Ascending aorta (tissue), 2 donors: ENCODE data around the gene MYADML2. TPM values are rescaled to one million over a fixed set of nuclear protein-coding genes. Genes with fewer than 3 reads are reported as not detected.

Experiments
- DNase-seq, 2 donors: peaks; one replicate each; pipeline ENCODE4 v3.0.0-alpha.2; 2019; ENCODE audit warnings: low spot score in 2 of 2
- H3K27ac ChIP-seq, 2 donors: fragments of 200-600 bp; sonication (generic); one replicate each; pipeline ENCODE4 v1.5.1; 2016 to 2017; ENCODE audit warnings: mild to moderate bottlenecking in 1 of 2
- H3K27me3 ChIP-seq: fragments of 200-600 bp; sonication (generic); one replicate; pipeline ENCODE4 v1.5.1; 2017
- H3K36me3 ChIP-seq, 2 donors: fragments of 200-600 bp; sonication (generic); one replicate each; pipeline ENCODE4 v1.5.1; 2016
- H3K4me1 ChIP-seq, 2 donors: fragments of 200-600 bp; sonication (generic); one replicate each; pipeline ENCODE4 v1.5.1; 2016 to 2017; ENCODE audit warnings: mild to moderate bottlenecking in 1 of 2
- H3K4me3 ChIP-seq, 2 donors: fragments of 200-600 bp; sonication (generic); one replicate each; pipeline ENCODE4 v1.5.1; 2016 to 2017; ENCODE audit warnings: mild to moderate bottlenecking in 1 of 2
- H3K9me3 ChIP-seq, 2 donors: fragments of 200-600 bp; sonication (generic); one replicate each; pipeline ENCODE4 v1.5.1; 2016
- intact Hi-C: fragments of 100-400 bp; cut with DNase I; formaldehyde crosslinking; loops from one replicate; pipeline ENCODE4 v1.15.1; 2023
- total RNA-seq: library from RNA; depleted of rRNA; stranded (reverse); fragments of >200 nt; gene quantifications from one replicate; pipeline ENCODE4 v1.1.0, GENCODE V29; 2016
- TF ChIP-seq, protein P1 (sequence below), 3 experiments: fragments of 200-600 bp in 2 of 3; fragments of 450-650 bp in 1 of 3; sonication (generic) in 2 of 3; IDR thresholded peaks; one replicate each; pipeline ENCODE4 v1.5.1; 2016 to 2019; ENCODE audit warnings: antibody characterized with exemption in 3 of 3, mild to moderate bottlenecking in 1 of 3, moderate library complexity in 1 of 3

MYADML2 gene
- total RNA-seq, 1 donor from 2014 or later, result not detected

GRCh38 chr17:81942167-81942553 is 4.9 kb downstream of the MYADML2 start:
- no peak for DNase-seq
- TF ChIP-seq, protein P1, sequence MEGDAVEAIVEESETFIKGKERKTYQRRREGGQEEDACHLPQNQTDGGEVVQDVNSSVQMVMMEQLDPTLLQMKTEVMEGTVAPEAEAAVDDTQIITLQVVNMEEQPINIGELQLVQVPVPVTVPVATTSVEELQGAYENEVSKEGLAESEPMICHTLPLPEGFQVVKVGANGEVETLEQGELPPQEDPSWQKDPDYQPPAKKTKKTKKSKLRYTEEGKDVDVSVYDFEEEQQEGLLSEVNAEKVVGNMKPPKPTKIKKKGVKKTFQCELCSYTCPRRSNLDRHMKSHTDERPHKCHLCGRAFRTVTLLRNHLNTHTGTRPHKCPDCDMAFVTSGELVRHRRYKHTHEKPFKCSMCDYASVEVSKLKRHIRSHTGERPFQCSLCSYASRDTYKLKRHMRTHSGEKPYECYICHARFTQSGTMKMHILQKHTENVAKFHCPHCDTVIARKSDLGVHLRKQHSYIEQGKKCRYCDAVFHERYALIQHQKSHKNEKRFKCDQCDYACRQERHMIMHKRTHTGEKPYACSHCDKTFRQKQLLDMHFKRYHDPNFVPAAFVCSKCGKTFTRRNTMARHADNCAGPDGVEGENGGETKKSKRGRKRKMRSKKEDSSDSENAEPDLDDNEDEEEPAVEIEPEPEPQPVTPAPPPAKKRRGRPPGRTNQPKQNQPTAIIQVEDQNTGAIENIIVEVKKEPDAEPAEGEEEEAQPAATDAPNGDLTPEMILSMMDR (IDR thresholded peaks at IDR 0.05), result no peak
- Histone ChIP-seq H3K27me3 (peaks cover 10% of the 10 kb centered on the region), H3K9me3 (no peaks in the 10 kb centered on the region), H3K27ac (no peak overlapping the region), H3K36me3 (no peaks in the 10 kb centered on the region), H3K4me1 (peaks cover 3 to 11% of the 10 kb centered on the region in 2 donors), H3K4me3 (no peak overlapping the region)
- intact Hi-C loops, result no loop called here

DNA sequence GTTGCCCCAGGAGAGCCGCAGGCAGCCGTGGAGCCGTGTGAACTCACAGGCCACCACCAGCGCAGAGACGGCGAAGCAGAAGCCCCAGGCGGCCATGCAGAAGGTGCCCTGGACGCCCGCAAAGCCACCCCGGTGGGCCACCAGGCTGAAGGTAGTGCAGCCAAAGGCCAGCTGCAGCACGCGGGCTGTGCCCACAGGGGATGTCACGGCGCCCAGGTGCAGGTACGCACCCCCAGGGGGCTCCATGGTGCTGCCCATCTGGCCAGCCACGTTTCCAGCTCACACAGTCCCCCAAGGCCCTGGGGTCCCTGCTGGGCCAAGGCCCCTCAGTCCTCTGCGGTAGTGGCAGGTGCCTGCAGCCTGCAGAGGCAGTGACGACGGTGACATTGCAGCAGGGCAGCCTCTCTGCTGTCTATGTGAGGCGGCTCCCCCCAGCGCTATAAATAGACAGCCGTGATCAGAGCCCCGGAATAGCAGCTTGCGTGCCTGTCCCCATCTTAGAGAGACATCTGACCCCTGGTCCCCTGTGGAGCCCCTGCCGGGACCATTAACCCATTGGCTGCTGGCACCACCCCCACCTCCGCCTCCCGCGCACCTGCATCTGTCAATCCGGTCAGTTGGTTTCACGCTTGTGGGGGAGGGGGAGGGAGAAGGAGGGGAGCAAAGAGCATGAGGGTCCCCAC is 5.4 kb downstream of the MYADML2 start:
- H3K9me3 ChIP-seq, result no peaks in the 10 kb centered on the region
- H3K27me3 ChIP-seq, result peaks cover 10% of the 10 kb centered on the region
- intact Hi-C loops, result no loop called here
- no peak overlapping the region for H3K4me3 ChIP-seq
- TF ChIP-seq, protein P1 (IDR thresholded peaks at IDR 0.05), result no peak
- H3K36me3 ChIP-seq, result no peaks in the 10 kb centered on the region
- peaks cover 7 to 11% of the 10 kb centered on the region in 2 donors for H3K4me1 ChIP-seq
- H3K27ac ChIP-seq, result no peak overlapping the region
- no peak for DNase-seq

DNA sequence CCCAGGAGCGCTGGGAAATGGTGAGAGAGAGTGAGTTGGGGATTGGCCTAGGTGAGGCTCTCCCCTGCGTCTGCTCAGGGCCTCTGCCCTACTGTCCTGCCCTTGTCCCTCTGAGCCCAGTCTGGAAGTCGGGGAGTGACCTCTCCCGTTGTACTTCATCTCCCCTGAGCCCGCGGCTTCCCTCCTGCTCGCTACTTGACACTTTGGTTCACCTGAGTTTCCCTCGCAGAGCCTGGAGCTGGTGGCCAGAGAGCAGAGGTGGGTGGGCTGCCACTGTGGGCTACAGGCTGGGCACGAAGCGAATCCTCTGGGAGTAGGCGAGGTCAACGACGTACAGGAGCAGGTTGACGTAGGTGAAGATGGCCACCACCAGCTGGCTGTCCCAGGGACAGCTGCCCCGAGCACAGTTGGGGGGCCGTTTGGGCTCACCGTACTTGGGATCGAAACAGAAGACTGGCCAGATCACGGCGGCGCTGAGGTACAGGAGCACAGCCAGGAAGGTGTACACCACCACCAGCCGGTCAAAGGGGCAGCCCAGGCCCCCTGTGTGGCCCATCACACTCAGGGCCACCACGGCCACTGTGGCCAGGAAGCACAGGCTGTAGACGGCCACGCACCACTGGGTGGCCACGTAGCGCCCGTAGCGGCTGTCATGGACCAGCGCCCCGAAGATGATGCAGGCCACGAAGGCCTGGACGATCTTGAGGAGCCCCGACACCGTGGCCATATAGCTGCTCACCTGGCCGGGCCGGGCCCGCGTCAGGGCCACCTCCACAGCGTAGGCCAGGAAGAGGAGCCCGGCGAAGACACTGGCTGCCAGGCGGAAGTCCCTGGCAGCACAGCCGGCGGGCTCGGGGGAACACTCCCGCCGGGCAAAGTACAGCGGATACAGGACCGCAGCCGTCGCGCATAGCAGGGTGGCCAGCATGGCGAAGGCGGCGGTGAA is 6.2 kb downstream of the MYADML2 start:
- Histone ChIP-seq H3K36me3 (no peaks in the 10 kb centered on the region), H3K27ac (no peak overlapping the region), H3K9me3 (no peaks in the 10 kb centered on the region), H3K27me3 (peaks cover 10% of the 10 kb centered on the region), H3K4me1 (peaks cover 8 to 11% of the 10 kb centered on the region in 2 donors), H3K4me3 (no peak overlapping the region)
- intact Hi-C loops, result no loop called here
- TF ChIP-seq, protein P1 (IDR thresholded peaks at IDR 0.05), result no peak
- DNase-seq, result no peak

DNA sequence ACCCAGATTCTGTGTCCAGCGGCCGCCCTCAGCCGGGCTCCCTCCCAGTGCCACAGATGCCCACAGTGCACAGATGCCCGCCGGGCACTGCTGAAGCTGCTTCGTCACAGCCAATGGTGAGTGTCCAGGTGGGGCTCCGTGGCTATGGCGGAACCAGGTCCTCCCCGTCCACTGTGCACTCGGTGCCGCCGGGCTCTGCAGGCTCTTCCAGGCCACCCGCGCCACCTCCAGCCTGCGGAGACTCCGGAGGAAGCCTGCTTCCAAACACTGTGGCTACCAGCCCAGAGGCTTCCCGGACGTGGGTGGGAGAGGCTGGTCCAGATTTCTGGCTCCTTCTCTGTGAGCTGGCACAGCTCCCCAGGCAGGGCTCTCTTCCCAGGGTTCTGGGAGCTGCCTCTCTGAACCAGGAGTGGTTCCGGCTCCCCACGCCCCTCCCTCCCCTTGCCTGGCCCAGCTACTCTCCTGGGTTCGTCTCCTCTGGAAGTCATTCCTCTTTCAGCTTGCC is 7.1 kb downstream of the MYADML2 start:
- TF ChIP-seq, protein P1 (IDR thresholded peaks at IDR 0.05), result no peak
- Histone ChIP-seq H3K4me1 (peaks cover 8 to 11% of the 10 kb centered on the region in 2 donors), H3K27ac (no peak overlapping the region), H3K27me3 (peaks cover 10% of the 10 kb centered on the region), H3K9me3 (no peaks in the 10 kb centered on the region), H3K36me3 (no peaks in the 10 kb centered on the region), H3K4me3 (peak overlapping the region in 1 of 2 donors; percentile 26)
- peak in 1 of 2 donors; percentile 78 for DNase-seq
- intact Hi-C loops, result no loop called here

DNA sequence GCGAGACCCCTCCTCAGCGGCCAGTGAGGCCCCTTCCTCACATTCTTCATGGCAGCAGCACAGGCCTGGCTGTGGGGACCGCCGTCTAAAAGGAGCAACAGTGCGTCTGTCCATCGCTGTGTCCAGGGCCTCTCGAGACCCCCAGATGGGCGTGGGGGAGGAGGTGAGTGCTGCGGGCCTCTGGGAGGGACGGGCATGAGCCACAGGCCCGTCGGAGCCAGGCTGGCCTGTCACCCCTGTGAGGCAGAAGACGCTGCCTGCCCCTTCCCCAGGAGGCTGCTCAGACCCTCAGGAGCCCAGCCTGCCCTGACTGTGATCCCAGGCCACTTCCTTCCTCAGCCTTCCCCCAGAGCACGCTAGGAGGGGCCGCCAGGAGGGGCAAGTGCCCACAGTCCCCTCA is 7.8 kb downstream of the MYADML2 start:
- Histone ChIP-seq H3K4me3 (no peak overlapping the region), H3K27ac (no peak overlapping the region), H3K9me3 (no peaks in the 10 kb centered on the region), H3K27me3 (peaks cover 10% of the 10 kb centered on the region), H3K4me1 (peaks cover 8 to 11% of the 10 kb centered on the region in 2 donors), H3K36me3 (no peaks in the 10 kb centered on the region)
- intact Hi-C loops, result no loop called here
- TF ChIP-seq, protein P1 (IDR thresholded peaks at IDR 0.05), result no peak
- DNase-seq, result no peak
